GM12892 (cell line): ENCODE results near the gene IL26.

Experiments
- POLR2A ChIP-seq: IDR thresholded peaks from 2 replicates; pipeline ENCODE4 v1.6.1; 2011; ENCODE audit warnings: low read depth, low read length, control low read depth
- TAF1 ChIP-seq: IDR thresholded peaks from 2 replicates; pipeline ENCODE4 v1.6.1; 2011; ENCODE audit warnings: low read depth, mild to moderate bottlenecking, control low read depth, low read length, borderline replicate concordance

GRCh38 chr12:68225576-68226476 lies at the start of gene IL26:
- TF ChIP-seq POLR2A (no peak), TAF1 (no peak)
